Measurements from ENCODE around the gene IFT57.

The IFT57 gene

DNA sequence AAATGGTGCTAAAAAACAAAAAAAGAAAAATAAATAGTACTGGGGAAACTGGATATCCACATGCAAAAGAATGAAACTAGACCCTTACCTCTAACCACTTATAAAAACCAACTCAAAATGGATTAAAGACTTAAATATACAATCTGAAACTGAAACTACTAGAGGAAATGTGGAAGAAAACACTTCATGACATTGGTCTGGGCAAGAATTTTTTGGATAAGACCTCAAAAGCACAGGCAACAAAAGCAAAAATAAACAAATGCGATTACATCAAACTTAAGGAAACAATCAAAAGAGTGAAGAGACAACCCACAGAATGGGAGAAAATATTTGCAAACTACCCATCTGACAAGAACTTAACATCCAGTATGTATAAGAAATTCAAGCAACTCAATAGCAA lies 6.4 kb downstream of the IFT57 start:
- DNase-seq: peak in 1 of 3 donors; percentile 31

GRCh38 chr3:108209579-108209978 lies 12.6 kb downstream of the IFT57 start:
- no peak for DNase-seq

- no peak for DNase-seq
These were observed 13.4 kb downstream of the IFT57 start for GRCh38 chr3:108208831-108209230.

- no peak for DNase-seq
These were observed 19.4 kb downstream of the IFT57 start for GRCh38 chr3:108202834-108203233.

GRCh38 chr3:108202080-108202479 lies 20.1 kb downstream of the IFT57 start:
- no peak for DNase-seq

- no peak for DNase-seq
These were observed 21.0 kb downstream of the IFT57 start for GRCh38 chr3:108201258-108201657.

- DNase-seq: peak; percentile 35 to 57 (median 49)
These were observed 21.6 kb downstream of the IFT57 start for GRCh38 chr3:108200578-108200977.

DNA sequence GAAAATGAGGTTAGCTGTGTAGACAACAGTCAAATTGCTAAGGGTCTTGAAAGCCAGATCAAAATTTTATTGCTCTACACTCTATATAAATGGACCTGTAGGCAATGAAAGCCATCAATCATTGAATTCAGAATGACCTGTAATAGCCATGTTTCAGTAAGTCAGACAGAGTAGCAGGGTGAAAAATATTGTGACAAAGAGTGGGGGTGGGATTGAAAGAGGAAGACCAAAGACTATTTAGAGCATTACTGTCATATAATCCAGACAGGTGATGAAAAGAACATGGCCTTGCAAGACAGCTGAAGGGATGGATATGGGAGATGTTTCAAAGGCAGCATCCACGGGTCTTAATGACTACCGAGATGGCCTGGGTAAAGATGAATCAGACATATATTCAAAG lies 22.2 kb downstream of the IFT57 start:
- DNase-seq: no peak

DNA sequence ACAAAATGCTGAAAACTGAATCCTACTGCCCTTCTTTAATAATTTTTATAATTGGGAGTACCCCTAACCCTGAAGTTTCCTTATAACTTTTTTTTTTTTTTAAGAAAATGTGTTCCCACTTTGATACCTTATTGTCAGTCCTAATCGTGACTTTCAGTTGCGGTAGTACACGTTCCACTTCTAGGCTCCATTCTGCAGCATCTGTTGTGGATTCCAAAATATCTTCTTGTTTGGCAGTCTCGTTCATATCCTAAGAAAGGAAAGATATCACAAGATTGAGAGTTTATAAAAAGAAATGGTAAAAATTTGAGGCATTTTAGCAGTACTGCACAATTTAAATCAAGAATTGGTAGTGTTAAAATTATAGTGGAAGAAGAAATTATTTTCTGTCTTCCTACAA lies 30.8 kb downstream of the IFT57 start:
- DNase-seq: no peak

DNA sequence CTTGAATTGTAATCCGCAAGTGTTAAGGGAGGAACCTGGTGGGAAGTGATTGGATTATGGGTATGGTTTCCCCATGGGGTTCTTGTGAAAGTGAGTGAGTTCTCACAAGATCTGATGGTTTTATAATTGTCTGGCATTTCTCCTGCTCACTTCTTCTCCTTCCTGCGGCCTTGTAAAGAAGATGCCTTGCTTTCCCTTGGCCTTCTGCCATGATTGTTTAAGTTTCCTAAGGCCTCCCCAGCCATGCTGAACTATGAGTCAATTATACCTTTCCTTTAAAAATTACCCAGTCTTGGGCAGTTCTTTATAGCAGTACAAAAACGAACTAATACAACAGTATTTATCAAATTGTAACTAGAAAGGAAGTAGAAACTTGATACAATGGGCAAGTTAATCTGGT lies 31.9 kb downstream of the IFT57 start:
- DNase-seq: no peak

- DNase-seq: no peak
These were observed 32.8 kb downstream of the IFT57 start for GRCh38 chr3:108189440-108189839.

- DNase-seq: no peak
These were observed 36.7 kb downstream of the IFT57 start for GRCh38 chr3:108185536-108185935.

DNA sequence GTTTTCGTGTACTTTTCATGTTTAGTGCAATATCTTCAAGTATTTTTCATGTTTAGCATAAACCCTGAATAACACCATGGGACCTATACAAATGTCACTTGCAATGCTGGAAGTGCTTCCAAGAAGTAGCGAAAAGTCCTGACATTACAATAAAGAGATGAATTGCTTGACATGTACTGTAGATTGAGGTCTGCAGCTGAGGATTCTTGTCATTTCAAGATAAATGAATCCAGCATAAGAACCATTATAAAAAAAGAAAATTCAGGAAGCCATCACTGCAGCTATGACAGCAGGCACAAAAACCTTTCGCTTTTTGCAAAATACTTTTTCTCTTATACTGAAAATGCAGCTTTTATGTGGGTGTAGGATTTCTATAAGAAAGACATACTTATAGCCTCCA lies 37.4 kb downstream of the IFT57 start:
- DNase-seq: no peak

GRCh38 chr3:108183971-108184370 lies 38.3 kb downstream of the IFT57 start:
- no peak for DNase-seq

- DNase-seq: peak in 2 of 3 donors; percentile 4 to 21
These were observed 39.0 kb downstream of the IFT57 start for GRCh38 chr3:108183181-108183580.

DNA sequence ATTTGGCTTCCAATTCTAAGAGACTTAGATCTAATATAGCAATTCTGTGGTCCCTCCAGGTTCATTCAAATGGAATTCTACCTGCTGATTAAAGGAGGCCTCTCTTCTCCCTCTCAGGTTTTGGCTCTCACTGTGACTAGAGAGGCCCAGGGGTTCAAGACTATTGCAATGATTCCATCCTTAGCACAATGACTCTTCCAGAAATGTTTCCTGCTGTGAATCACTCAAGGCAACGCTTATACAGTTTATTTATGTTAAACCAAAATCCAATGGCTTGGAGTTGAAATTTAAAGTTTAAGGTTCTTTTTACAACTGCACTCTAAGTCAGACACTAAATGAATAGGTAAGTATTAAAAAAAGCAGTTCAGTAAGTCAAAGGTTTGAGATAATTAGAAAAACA lies 39.9 kb downstream of the IFT57 start:
- DNase-seq: no peak

DNA sequence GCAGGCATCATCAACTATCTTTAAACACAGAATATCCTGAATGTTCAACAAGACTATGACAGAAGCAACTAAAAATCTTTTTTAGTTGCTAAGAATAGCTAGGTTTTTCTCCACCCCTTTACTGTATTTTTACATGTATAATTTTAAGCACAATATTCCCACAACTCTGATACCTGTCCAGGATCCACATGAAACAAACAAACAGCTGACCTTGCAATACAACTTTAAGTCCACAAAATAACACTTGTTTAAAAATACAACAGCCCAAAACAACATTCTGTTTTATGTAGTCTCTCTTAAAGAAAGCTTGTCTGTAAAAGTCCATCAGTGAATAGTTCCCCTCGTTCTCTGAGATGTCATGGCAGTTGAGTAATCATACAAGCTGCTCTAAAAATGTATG lies 41.1 kb downstream of the IFT57 start:
- no peak for DNase-seq

DNA sequence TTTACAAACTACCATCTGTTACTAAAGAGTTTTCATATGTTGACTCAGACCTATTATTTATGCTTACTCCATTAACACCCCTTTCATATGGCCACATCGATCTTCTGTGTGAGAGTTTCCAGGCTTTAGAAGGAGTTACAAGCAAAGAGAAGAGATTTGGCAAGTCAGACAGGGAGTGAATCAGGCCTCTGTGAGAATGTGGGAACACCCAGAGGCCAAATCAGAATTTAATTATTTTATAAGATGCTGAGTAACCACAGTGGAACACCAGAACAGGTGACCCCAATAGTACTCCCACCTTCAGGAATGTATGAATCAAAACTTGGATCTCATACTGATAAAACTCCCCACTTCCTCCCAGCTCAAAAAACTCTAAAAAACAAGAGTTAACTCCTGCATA lies 42.0 kb downstream of the IFT57 start:
- DNase-seq: no peak

GRCh38 chr3:108178676-108179075 lies 43.5 kb downstream of the IFT57 start:
- no peak for DNase-seq

GRCh38 chr3:108177536-108177935 lies 44.7 kb downstream of the IFT57 start:
- DNase-seq: peak in 2 of 3 donors; percentile 24 to 37

DNA sequence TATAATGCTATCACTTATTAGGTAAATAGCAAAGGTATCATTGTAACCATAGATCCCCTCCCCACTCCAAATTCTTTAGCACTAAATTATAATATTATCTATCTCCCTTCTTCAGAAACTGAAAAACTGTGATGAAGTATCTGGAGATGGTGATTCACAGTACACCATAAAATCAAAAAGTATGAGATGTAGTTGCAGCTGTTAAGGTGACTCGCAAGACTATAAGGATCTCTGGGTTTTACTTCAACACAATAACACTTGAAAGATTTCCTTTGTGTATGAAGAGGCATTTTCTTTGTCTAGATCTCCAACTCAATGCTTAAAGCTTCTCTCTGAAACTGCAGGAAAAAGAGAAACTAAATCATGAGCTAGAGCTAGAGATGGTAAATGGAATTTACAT lies 46.9 kb downstream of the IFT57 start:
- no peak for DNase-seq

GRCh38 chr3:108171106-108171505 lies 51.1 kb downstream of the IFT57 start:
- no peak for DNase-seq

GRCh38 chr3:108164391-108164790 lies 57.8 kb downstream of the IFT57 start:
- DNase-seq: no peak

GRCh38 chr3:108159865-108160264 lies 62.4 kb downstream of the IFT57 start:
- DNase-seq: no peak

DNA sequence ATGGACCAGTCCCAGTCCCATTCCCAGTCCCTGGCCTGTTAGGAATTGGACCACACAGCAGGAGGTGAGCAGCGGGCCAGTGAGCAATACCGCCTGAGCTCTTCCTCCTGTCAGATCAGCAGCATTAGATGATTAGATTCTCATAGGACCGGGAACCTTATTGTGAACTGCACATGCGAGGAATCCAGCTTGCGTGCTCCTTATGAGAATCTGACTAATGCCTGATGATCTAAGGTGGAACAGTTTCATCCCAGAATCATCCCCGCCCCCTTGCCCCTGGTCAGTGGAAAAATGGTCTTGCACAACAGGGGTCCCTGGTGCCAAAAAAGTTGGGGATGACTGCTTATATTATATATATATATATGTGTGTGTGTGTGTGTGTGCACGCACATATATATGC lies 63.1 kb downstream of the IFT57 start:
- no peak for DNase-seq

DNA sequence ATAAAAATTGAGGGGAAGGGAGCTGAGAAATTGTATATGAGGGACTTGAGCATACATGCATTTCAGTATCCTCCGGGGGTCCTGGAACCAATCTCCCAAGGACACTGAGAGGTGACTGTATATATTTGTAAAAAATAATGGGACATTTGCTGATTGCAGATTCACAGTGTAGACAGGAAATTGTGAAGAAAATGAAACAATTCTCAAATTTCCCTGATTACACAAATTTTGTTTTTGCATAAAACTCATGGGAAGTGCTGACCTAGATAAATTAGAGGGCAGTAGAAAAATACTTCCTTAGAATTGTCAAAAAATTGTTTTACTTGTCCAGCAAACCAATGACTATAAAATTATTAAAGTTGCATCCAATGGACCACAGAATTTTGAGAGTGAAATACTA lies 64.0 kb downstream of the IFT57 start:
- peak; percentile 51 to 89 (median 88) for DNase-seq

Data from suppressor macrophage treated with lipopolysaccharide for 1 hour (primary cell).